GM13976 (cell line): Measurements from ENCODE around the gene METTL1.

Source experiments
- DNase-seq: peaks from one replicate; pipeline ENCODE4 v3.0.0; 2012; ENCODE audit warnings: low spot score
- in situ Hi-C: fragments of 300-500 bp; cut with MboI; formaldehyde crosslinking; loops from one replicate; pipeline ENCODE4 v1.12.0; 2022; ENCODE audit warnings: low sequenced_read_pairs, mixed read lengths, inconsistent platforms; ENCODE audit not compliant: unreplicated experiment
- TF ChIP-seq, protein P1 (sequence below): IDR thresholded peaks from 2 replicates; pipeline ENCODE4 v1.5.1; 2012; ENCODE audit warnings: borderline replicate concordance, mild to moderate bottlenecking; ENCODE audit not compliant: insufficient read depth; ENCODE audit errors: extremely low read depth, missing control alignments, control extremely low read depth

The METTL1 gene

DNA sequence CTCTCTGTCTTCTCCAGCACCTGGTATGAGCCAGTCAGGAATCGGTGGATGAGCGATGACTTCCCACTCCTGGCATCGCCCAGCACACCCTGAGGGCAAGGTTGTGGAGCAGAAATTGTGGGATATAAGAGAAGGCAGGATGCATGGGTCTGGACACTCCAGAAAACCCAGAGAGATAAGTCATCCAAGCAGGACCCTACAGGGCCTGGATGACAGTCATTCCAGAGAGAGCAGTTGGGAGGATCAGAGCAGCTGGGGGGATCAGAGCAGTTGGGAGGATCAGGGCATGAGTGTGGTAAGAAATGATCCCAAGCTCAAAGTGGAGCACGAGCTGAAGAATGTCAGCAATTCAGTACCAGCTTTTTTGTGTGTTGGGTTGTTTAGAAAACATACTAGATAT lies 37.3 kb downstream of the METTL1 start:
- in situ Hi-C loops, result no loop called here
- TF ChIP-seq, protein P1, sequence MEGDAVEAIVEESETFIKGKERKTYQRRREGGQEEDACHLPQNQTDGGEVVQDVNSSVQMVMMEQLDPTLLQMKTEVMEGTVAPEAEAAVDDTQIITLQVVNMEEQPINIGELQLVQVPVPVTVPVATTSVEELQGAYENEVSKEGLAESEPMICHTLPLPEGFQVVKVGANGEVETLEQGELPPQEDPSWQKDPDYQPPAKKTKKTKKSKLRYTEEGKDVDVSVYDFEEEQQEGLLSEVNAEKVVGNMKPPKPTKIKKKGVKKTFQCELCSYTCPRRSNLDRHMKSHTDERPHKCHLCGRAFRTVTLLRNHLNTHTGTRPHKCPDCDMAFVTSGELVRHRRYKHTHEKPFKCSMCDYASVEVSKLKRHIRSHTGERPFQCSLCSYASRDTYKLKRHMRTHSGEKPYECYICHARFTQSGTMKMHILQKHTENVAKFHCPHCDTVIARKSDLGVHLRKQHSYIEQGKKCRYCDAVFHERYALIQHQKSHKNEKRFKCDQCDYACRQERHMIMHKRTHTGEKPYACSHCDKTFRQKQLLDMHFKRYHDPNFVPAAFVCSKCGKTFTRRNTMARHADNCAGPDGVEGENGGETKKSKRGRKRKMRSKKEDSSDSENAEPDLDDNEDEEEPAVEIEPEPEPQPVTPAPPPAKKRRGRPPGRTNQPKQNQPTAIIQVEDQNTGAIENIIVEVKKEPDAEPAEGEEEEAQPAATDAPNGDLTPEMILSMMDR, result no peak
- DNase-seq, result no peak

DNA sequence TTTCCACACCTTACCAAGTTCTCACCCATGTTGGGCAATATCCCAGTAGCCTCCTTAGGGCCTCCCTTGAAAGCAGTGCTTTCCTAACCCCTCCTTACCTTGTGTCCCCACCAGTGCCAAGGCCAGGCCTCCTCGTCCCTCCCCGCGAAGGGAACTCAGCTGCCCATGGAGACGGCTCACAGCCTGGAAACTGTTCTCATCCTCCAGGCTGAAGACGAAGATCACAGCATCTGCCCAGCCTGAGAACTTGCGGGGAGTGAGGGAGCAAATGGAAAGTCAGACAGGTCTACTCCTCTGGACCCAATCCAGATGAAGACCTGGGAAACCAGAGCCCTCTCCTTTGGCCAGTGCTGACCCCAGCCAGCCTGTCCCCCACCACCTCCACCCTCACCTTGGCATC lies 38.0 kb downstream of the METTL1 start:
- no peak for DNase-seq
- in situ Hi-C loops, result no loop called here
- TF ChIP-seq, protein P1, result no peak

DNA sequence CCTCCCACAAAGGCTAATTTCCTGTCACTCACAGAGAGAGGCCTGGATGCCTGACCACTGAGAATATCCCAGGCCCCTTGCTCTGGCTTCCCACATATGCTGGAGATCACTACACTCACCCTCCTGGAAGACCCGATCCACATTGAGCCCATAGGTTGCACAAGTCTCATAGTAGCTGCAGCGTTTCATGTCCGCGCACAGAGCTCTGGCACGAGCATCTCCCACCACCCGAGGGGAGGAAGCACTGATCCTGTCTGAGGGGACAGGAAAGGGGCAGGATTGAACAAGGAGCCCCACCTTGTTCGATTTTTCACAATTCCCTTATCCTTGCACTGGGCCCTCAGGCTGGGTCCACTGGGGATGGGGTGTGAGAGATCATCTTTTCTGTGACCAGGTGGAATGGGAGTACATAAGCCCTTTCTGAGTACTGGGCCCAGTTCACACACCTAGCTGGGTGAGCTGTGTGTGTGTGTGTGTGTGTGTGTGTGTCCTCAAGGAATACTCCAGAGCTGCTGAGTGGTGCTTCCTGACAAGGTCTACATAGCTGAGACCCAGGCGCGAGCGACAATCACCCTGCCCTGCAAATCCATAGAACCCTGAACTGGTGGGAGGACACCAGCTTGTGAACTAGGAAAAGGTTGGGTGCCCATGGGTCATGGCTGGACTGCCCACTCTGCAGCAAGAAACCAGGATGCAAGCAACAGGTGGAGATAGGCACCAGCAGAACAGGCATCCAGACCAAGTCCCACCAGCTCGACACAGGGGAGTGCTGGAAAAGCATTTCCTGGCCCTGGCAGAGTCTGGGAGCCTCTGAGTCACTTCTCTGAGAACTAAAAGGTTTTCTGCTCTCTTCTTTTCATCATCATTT lies 38.9 kb downstream of the METTL1 start:
- in situ Hi-C loops, result no loop called here
- TF ChIP-seq, protein P1, result no peak
- DNase-seq, result no peak

DNA sequence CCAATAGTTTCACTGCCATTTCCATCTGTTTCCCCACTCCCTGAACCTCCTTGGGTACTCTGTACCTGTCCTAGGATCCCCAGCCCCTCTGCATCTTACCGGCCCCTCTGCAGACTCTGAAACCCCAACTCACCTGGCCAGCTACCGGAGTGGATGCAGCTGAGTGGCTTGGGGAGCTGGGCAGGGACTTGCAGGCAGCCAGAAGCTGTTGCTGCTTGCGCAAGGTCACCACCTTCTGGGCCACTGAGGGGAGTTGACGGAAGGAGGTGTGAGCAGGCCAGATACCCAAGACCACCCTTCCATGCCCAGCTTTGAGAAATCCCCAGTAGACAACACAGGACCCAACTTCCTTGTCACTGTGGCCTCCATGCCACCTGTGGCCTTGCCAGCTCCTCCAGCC lies 39.6 kb downstream of the METTL1 start:
- in situ Hi-C loops, result no loop called here
- TF ChIP-seq, protein P1, result no peak
- no peak for DNase-seq

DNA sequence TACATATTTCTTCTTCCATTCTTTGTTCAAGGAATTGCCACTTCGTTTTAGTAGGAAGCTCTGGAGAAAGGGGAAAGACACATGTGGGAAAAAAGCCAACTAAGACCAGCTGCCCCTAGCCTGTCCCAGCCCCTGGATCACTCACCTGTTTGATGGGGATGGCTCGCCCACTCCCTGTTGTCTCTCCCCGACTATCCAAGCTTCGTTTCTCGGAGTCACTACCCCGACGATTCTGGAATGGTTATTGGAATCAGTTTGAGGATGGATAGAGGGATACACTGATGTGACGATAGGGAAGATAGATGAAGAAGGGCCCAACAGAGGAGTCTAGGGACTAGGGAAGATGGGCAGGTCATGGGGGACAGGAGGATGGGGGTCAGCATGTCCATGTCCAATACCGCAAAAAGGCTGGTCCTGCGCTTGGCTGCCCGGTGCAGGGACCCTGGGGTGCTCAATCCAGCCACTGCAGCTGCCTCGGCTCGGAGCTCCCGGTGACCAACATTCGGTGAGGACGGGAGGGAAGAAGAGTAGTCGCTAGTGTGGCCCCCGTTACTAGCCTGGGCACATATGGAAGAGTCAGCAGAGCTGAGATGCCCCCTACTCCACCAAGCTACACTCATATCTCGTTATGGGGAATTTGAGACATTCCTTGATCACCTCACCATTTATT lies 40.4 kb downstream of the METTL1 start:
- TF ChIP-seq, protein P1, result no peak

DNA sequence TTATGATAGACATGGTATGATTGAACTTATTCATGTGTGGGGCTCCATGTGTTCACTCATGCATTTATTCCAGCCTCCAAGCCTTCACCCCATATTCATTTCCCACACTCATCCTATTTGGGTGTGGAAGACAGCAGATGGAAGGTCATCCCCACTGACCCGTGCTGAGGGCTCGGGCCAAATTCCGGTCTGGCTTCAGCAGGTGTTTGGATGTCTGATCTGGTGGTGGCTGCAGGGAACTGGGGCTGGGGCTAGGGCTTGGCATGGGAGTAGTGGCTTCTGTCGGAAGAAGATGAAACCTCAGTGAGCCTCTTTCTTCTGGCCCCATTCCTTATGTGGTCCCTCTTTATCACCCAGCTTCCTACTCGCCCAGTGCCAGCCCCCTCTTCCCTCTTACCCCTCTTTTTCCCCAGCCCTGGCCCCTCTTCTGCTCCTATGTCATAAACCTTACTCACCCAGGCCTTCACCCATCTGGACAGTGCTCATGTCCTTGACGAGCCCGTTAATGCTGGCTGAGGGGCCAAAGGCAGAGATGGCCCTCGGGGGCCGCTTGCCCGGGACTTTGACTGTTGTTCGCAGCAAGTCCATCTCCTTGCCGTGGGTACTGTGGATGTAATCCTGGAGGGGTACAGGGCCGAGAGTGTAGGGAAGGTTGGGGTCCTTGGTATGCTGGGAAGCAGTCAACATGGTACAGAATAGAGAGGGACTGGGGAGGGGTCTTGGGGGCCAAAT lies 41.4 kb downstream of the METTL1 start:
- no peak for DNase-seq
- TF ChIP-seq, protein P1, result no peak
- in situ Hi-C loops, result no loop called here

More for the DNA sequence above, 40.4 kb downstream of the METTL1 start:
- no peak for DNase-seq
- in situ Hi-C loops, result no loop called here
